A673 (cell line): ENCODE measurements around the gene ODAD2. TPM values are rescaled to one million over a fixed set of nuclear protein-coding genes. Genes with fewer than 3 reads are reported as not detected.

Experiments used
- BruUV-seq: library from RNA; stranded (reverse); fragments of 400-500 nt; replicated peaks from 2 replicates; lab custom pipeline; 2021; lab: Mats Ljungman, UMichigan
- CTCF ChIA-PET: fragments of 300-600 bp; sonication (Branson Sonifier 250); formaldehyde crosslinking; loops from one replicate; lab custom pipeline; 2022; ENCODE audit warnings: antibody characterized with exemption; lab: Charles Lee
- POLR2A ChIA-PET: fragments of 300-600 bp; sonication (Branson Sonifier 250); formaldehyde crosslinking; loops from one replicate; lab custom pipeline; 2022; ENCODE audit warnings: antibody characterized with exemption; ENCODE audit not compliant: low non-redundant PET; lab: Charles Lee
- DNase-seq: peaks from one replicate; pipeline ENCODE4 v3.0.0-alpha.2; 2015; ENCODE audit warnings: low spot score
- H3K27ac ChIP-seq: fragments of 200-600 bp; sonication (generic); 2 replicates; pipeline ENCODE4 v1.5.1; 2016; ENCODE audit warnings: mixed run types, low read depth, mild to moderate bottlenecking, mixed read lengths, antibody characterized with exemption, low read length; ENCODE audit not compliant: poor library complexity, severe bottlenecking
- H3K27me3 ChIP-seq: fragments of 200-600 bp; sonication (generic); replicated peaks from 2 replicates; pipeline ENCODE4 v1.6.1; 2017; ENCODE audit warnings: mixed run types, low read depth, mild to moderate bottlenecking, mixed read lengths, antibody characterized with exemption, low read length; ENCODE audit not compliant: insufficient read depth, poor library complexity
- H3K36me3 ChIP-seq: fragments of 200-600 bp; sonication (generic); 2 replicates; pipeline ENCODE4 v1.6.1; 2016; ENCODE audit warnings: mixed run types, mild to moderate bottlenecking, mixed read lengths, antibody characterized with exemption, low read length; ENCODE audit not compliant: insufficient read depth, poor library complexity, severe bottlenecking
- H3K4me1 ChIP-seq: fragments of 200-600 bp; sonication (generic); 2 replicates; pipeline ENCODE4 v1.6.1; 2017; ENCODE audit warnings: mixed run types, mild to moderate bottlenecking, mixed read lengths, antibody characterized with exemption, low read length; ENCODE audit not compliant: insufficient read depth, poor library complexity, severe bottlenecking
- H3K4me3 ChIP-seq: fragments of 200-600 bp; sonication (generic); 2 replicates; pipeline ENCODE4 v1.5.1; 2016; ENCODE audit warnings: low read depth, mixed run types, mild to moderate bottlenecking, mixed read lengths, low read length; ENCODE audit not compliant: poor library complexity, severe bottlenecking
- H3K9me3 ChIP-seq: fragments of 200-600 bp; sonication (generic); 2 replicates; pipeline ENCODE4 v1.6.1; 2016; ENCODE audit warnings: mixed run types, low read depth, mild to moderate bottlenecking, mixed read lengths, antibody characterized with exemption, low read length; ENCODE audit not compliant: poor library complexity, severe bottlenecking
- CTCF ChIP-seq: fragments of 300-800, 200-600 bp; sonication (generic); conservative IDR thresholded peaks from 2 replicates; pipeline ENCODE4 v1.5.1; 2017; ENCODE audit warnings: low read depth, mild to moderate bottlenecking, antibody characterized with exemption, low read length, moderate library complexity, mixed read lengths
- EZH2 ChIP-seq: fragments of 200-600 bp; sonication (generic); IDR thresholded peaks from 2 replicates; pipeline ENCODE4 v1.6.1; 2017; ENCODE audit warnings: borderline replicate concordance, low read depth, mild to moderate bottlenecking, mixed read lengths, antibody characterized with exemption, low read length; ENCODE audit not compliant: poor library complexity, severe bottlenecking
- intact Hi-C: fragments of 100-400 bp; cut with micrococcal nuclease; formaldehyde crosslinking; loops from one replicate; pipeline ENCODE4 v1.10.0; 2022; ENCODE audit not compliant: unreplicated experiment
- total RNA-seq: library from RNA; stranded (reverse); gene quantifications from 2 replicates; pipeline ENCODE4 v1.2.3, GENCODE V29; 2021

The ODAD2 gene
- total RNA-seq, 1 experiment from 2014 or later: 1.2 TPM

DNA sequence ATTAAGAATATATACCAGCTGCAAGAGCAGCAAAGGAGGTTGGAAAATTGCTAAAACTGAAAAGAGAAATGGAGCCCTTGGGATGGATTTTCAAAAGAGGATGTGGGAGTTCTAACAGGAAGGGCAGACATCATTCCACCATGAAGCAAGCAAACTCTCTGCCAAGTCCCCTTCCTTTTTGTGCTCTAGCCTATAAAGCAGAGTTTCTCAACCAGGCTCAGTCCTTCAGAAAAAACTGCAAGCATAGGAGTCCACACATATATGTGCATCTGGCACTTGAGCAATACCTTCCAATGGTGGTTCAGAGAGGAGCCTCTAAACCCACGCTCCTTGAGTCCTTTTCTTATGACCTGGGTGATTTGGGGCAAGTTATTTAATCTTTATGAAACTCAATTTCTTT, 154.7 kb downstream of the ODAD2 start:
- Histone ChIP-seq H3K27me3 (peaks cover 2% of the 10 kb centered on the region), H3K4me3 (no peak overlapping the region), H3K4me1 (no peaks in the 10 kb centered on the region), H3K36me3 (no peaks in the 10 kb centered on the region), H3K9me3 (no peaks in the 10 kb centered on the region), H3K27ac (no peak overlapping the region)
- TF ChIP-seq CTCF (no peak), EZH2 (no peak)
- intact Hi-C loops: no loop called here
- ChIA-PET POLR2A (no interaction called here), CTCF (no interaction called here)
- no TSS peak for BruUV-seq
- DNase-seq: no peak

GRCh38 chr10:27838901-27839300, 160.0 kb downstream of the ODAD2 start:
- ChIA-PET POLR2A (no interaction called here), CTCF (no interaction called here)
- BruUV-seq: no TSS peak
- Histone ChIP-seq H3K36me3 (no peaks in the 10 kb centered on the region), H3K9me3 (no peaks in the 10 kb centered on the region), H3K4me3 (no peak overlapping the region), H3K27me3 (peaks cover 12% of the 10 kb centered on the region), H3K4me1 (no peaks in the 10 kb centered on the region), H3K27ac (no peak overlapping the region)
- intact Hi-C loops: no loop called here
- DNase-seq: no peak
- TF ChIP-seq CTCF (no peak), EZH2 (no peak)

GRCh38 chr10:27838361-27838760, 160.5 kb downstream of the ODAD2 start:
- DNase-seq: no peak
- intact Hi-C loops: no loop called here
- CTCF ChIA-PET: no interaction called here
- H3K4me1 ChIP-seq: no peaks in the 10 kb centered on the region
- H3K4me3 ChIP-seq: no peak overlapping the region
- POLR2A ChIA-PET: no interaction called here
- H3K27me3 ChIP-seq: peaks cover 12% of the 10 kb centered on the region
- no peak overlapping the region for H3K27ac ChIP-seq
- BruUV-seq: no TSS peak
- TF ChIP-seq CTCF (no peak), EZH2 (no peak)
- H3K9me3 ChIP-seq: no peaks in the 10 kb centered on the region
- no peaks in the 10 kb centered on the region for H3K36me3 ChIP-seq
